HAP-1 (cell line): ENCODE measurements around the gene SEPTIN10.
"Not testable (repeated sequence)": the region's sequence is repeated elsewhere in the genome, so short reads cannot be mapped to it uniquely, and the experiment has no call there.

ENCODE experiments used
- DNase-seq, 2 experiments: peaks; one replicate each; pipeline ENCODE4 v3.0.0-alpha.2; 2016 to 2020; ENCODE audit warnings: low spot score in 2 of 2
- H3K27me3 ChIP-seq: fragments of 250-450 bp; sonication (Bioruptor Pico); 2 replicates; pipeline ENCODE4 v1.5.1; 2020; ENCODE audit warnings: low read depth, mild to moderate bottlenecking, moderate library complexity
- H3K36me3 ChIP-seq: fragments of 250-450 bp; sonication (Bioruptor Pico); replicated peaks from 2 replicates; pipeline ENCODE4 v1.5.1; 2020; ENCODE audit warnings: mild to moderate bottlenecking
- H3K4me1 ChIP-seq: fragments of 250-450 bp; sonication (Bioruptor Pico); 2 replicates; pipeline ENCODE4 v1.5.1; 2020; ENCODE audit warnings: mild to moderate bottlenecking
- H3K4me3 ChIP-seq: fragments of 250-450 bp; sonication (Bioruptor Pico); 2 replicates; pipeline ENCODE4 v1.5.1; 2020; ENCODE audit warnings: mild to moderate bottlenecking, moderate library complexity
- H3K9me3 ChIP-seq: fragments of 250-450 bp; sonication (Bioruptor Pico); 2 replicates; pipeline ENCODE4 v1.5.1; 2020; ENCODE audit warnings: mild to moderate bottlenecking, moderate library complexity
- in situ Hi-C: fragments of 300-500 bp; cut with MboI; formaldehyde crosslinking; loops from 3 replicates; pipeline ENCODE4 v1.14.3; 2020; ENCODE audit warnings: low sequenced_read_pairs, inconsistent platforms, mixed read lengths

SEPTIN10 gene

DNA sequence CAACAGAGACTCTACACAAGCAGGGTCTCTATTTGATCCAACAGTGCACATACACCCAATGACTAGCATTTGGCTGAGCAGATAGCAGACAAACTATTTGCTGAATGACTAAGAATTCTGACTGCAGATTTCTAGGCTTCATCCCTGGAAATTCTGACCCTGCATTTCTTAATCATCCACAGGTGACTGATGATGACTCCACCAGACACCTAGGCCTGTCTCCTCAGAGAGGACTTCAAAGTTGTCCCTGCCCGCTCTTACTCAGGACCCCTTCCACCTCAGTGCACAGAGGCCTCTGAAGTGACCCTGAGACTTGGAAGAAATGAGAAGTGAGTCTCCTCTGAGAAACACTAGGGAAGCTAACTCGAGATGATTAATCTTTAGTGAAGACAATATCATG, 51.3 kb downstream of the SEPTIN10 start:
- in situ Hi-C loops, result no loop called here

DNA sequence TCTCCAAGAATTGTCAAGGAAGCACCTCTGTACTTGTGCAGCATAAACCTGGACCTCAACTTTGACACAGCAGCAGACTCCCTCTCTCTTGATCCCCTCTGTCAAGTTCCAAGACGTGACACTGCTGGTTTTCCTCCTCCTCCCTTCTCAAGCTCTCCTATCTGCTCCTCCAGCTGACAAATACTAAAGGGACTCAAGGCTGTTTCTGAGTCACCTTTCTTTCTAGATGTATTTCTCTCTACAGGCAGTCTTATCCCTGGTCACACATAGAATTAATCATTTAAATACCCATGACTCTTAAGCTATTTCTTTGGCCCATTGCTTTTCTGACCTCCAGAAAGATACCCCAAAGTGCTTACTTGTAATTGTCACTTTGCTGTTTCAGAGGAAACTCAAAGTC, 53.5 kb downstream of the SEPTIN10 start:
- Histone ChIP-seq H3K36me3 (peaks cover 16% of the 10 kb centered on the region; the same call in 1 of the 2 replicates), H3K27me3 (no peaks in the 10 kb centered on the region), H3K4me1 (no peaks in the 10 kb centered on the region), H3K4me3 (no peak overlapping the region), H3K9me3 (no peaks in the 10 kb centered on the region; the same call in 1 of the 2 replicates)
- no peak for DNase-seq
- in situ Hi-C loops, result no loop called here

More for the DNA sequence above, 51.3 kb downstream of the SEPTIN10 start:
- Histone ChIP-seq H3K4me3 (no peak overlapping the region), H3K36me3 (peaks cover 19% of the 10 kb centered on the region), H3K27me3 (no peaks in the 10 kb centered on the region), H3K4me1 (no peaks in the 10 kb centered on the region), H3K9me3 (no peaks in the 10 kb centered on the region)
- DNase-seq, result no peak

GRCh38 chr2:109558076-109558882, 55.5 kb downstream of the SEPTIN10 start:
- no peaks in the 10 kb centered on the region; the same call in 1 of the 2 replicates for H3K9me3 ChIP-seq
- DNase-seq, result no peak
- in situ Hi-C loops, result no loop called here
- no peaks in the 10 kb centered on the region for H3K27me3 ChIP-seq
- H3K4me1 ChIP-seq, result no peaks in the 10 kb centered on the region
- H3K4me3 ChIP-seq, result no peak overlapping the region
- peaks cover 6% of the 10 kb centered on the region; the same call in 1 of the 2 replicates for H3K36me3 ChIP-seq

DNA sequence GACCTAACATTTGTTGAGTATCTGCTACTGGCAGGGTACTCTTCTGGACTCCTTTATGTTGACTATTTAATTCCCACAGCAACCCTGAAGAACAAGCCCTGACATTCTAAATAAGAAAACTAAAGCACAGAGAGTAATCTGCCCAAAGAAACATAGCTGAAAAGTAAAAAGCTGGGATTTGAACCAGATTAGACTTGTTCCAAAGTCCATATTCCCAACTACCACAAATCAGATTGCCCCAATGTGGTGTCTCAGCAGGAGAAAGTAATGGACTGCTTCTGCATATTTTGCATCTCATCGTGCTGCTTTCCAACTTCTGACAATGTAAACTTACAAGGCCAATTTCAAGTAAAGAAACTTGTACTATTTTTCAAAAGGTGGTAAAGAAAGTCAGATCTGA, 56.5 kb downstream of the SEPTIN10 start:
- in situ Hi-C loops, result no loop called here
- no peak for DNase-seq
- Histone ChIP-seq H3K9me3 (no peaks in the 10 kb centered on the region; the same call in 1 of the 2 replicates), H3K36me3 (peaks cover 10% of the 10 kb centered on the region), H3K4me3 (no peak overlapping the region), H3K4me1 (no peaks in the 10 kb centered on the region), H3K27me3 (no peaks in the 10 kb centered on the region)

DNA sequence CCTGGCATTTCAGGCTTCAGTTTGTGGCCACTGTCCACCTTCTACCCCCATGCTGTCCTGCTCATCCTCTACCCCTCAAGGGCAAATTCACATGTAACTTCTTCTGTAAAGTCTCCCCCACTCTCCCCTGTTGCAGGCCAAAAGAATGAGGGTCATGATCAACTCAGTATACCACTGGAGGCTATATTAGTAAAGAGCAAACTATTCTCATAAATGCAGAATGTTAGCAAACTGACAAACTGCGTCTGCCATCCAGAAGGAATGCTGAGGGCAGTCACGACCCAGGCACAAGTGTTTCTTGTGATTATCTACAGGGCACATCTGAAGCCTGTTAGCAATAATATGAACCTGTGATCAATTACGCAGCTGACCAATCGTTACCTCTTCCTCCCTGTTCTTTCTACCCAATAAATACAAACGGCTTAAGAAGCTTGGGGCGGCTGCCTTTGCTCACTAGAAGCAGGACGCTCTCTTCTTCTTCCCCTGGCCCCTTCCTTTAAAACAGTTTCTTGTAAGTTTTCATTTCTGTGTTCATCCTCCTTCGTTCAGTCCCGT, 58.3 kb downstream of the SEPTIN10 start:
- Histone ChIP-seq H3K4me3 (no peak overlapping the region), H3K27me3 (no peaks in the 10 kb centered on the region), H3K4me1 (no peaks in the 10 kb centered on the region), H3K36me3 (peaks cover 11% of the 10 kb centered on the region), H3K9me3 (no peaks in the 10 kb centered on the region; the same call in 1 of the 2 replicates)
- in situ Hi-C loops, result no loop called here
- no peak for DNase-seq

DNA sequence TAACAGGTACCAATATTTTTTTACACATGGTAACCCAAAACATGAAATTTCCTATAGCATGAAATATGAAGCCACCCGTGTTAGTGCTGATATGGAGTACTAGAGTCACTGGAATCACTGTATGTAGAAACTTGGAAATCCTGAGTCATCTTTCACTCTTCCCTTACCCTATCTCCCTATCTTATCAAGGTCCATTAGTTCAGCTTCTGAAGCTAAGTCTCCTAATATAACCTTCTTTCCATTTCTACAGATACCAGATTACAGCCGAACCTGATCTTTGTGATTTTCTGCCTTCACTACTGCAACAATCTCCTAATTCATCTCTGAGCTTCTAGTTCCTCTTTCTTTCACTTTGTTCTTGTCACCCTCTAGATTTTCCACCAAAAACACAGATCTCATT, 59.0 kb downstream of the SEPTIN10 start:
- Histone ChIP-seq H3K9me3 (no peaks in the 10 kb centered on the region; the same call in 1 of the 2 replicates), H3K4me1 (no peaks in the 10 kb centered on the region), H3K4me3 (no peak overlapping the region), H3K27me3 (no peaks in the 10 kb centered on the region), H3K36me3 (peaks cover 11% of the 10 kb centered on the region)
- in situ Hi-C loops, result no loop called here
- no peak for DNase-seq

DNA sequence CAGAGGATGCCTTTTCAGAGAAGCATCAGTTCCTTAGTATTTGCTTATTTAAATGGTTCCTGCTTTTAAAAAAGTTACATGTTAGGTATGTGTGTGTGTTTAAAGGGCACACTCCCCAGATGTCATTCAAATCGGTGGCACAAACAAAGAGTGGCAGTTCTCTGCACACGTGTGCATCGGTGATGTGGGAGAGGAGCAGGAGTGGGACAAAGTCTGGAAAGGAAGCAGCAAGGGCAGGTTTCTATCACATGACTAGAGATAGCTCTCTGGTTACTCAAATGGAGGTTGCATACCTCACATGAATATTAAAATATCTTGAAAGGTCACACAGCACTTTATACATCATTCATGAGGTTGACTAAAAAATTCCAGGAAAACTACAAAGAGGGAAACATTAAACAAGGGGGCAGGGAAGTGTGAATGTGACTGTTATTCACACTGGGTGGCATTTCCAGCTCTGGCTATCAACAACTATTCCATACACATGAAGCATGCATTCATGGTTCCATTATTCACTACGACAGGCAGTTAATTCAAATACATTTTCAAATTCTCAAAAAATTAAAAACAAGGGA, 64.7 kb downstream of the SEPTIN10 start:
- no peak for DNase-seq
- peaks cover 13% of the 10 kb centered on the region for H3K36me3 ChIP-seq
- no peaks in the 10 kb centered on the region for H3K27me3 ChIP-seq
- H3K4me1 ChIP-seq, result no peaks in the 10 kb centered on the region
- in situ Hi-C loops, result no loop called here
- H3K4me3 ChIP-seq, result no peak overlapping the region
- no peaks in the 10 kb centered on the region for H3K9me3 ChIP-seq

GRCh38 chr2:109547280-109547679, 66.5 kb downstream of the SEPTIN10 start:
- peaks cover 7% of the 10 kb centered on the region for H3K36me3 ChIP-seq
- no peaks in the 10 kb centered on the region for H3K27me3 ChIP-seq
- H3K4me3 ChIP-seq, result no peak overlapping the region
- no peaks in the 10 kb centered on the region for H3K9me3 ChIP-seq
- no peaks in the 10 kb centered on the region for H3K4me1 ChIP-seq
- in situ Hi-C loops, result no loop called here
- no peak for DNase-seq

DNA sequence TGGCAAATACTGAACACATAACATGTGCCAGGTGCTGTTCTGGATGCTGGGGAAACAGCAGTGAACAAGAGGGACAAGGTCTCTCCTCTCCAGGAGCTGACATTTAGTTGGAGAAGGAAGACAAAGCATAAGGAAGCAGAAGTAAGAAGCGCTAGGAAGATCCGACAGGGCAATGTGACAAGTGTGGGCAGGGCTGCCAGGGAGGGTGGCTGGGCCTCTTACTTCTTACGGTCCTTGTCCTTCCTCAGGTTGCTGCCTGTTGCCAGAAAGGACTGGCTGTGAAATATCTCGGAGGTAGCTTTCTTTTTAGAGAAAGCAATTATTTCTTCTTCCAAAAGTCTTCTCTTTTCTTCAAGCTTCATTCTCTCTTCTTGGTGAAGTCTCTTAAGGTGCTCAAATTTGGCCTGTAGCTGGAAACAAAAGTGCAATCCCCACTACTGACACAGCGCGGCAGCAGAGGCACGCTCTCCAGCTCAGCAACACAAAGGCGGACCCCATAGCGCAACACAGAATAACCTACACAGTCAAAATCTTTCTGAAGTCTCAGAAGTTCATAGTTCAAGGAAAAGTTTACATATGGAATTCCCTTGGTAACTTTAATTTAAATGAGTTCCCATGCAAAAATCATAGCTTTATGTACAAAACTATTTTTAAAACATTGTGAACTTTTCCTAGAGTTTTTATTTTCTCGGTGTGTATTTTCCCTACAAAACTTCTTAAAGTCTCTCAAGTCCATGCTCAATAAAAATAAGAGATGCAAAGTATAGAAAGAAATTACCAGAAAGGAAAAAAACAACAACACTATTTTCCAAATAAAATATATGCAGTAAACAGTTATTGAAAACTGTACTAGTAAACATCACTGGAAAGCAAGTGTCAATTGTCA, 67.7 kb downstream of the SEPTIN10 start:
- no peaks in the 10 kb centered on the region for H3K27me3 ChIP-seq
- H3K9me3 ChIP-seq, result no peaks in the 10 kb centered on the region
- in situ Hi-C loops, result no loop called here
- H3K4me1 ChIP-seq, result no peaks in the 10 kb centered on the region
- peaks cover 7% of the 10 kb centered on the region for H3K36me3 ChIP-seq
- H3K4me3 ChIP-seq, result no peak overlapping the region
- DNase-seq, result peak; percentile 45 to 80

- H3K9me3 ChIP-seq, result no peaks in the 10 kb centered on the region
- in situ Hi-C loops, result no loop called here
These were observed 71.4 kb downstream of the SEPTIN10 start for GRCh38 chr2:109542384-109542783.

DNA sequence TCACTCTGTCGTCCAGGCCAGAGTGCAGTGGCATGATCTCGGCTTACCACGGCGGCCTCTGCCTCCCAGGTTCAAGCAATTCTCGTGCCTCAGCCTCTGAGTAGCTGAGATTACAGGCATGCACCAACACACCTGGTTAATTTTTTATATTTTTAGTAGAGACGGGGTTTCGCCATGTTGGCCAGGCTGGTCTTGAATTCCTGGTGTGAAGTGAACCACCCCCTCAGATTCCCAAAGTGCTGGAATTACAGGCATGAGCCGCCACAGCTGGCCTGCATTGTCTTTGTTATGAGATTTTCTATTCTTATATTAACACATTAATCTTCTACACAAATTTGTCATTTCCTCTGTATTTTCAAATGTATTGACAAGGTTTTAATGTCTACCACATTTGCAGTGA, 75.2 kb downstream of the SEPTIN10 start:
- no peak for DNase-seq
- H3K4me3 ChIP-seq, result no peak overlapping the region
- 0 out of 2 replicates have a peak, but pooled peaks cover 2% of the 10 kb centered on the region for H3K27me3 ChIP-seq
- H3K36me3 ChIP-seq, result no peaks in the 10 kb centered on the region
- in situ Hi-C loops, result no loop called here
- H3K9me3 ChIP-seq, result no peaks in the 10 kb centered on the region
- H3K4me1 ChIP-seq, result no peaks in the 10 kb centered on the region

More at GRCh38 chr2:109542384-109542783, 71.4 kb downstream of the SEPTIN10 start:
- 0 out of 2 replicates have a peak, but pooled peaks cover 2% of the 10 kb centered on the region for H3K27me3 ChIP-seq
- H3K36me3 ChIP-seq, result peaks cover 7% of the 10 kb centered on the region
- H3K4me3 ChIP-seq, result no peak overlapping the region
- H3K4me1 ChIP-seq, result no peaks in the 10 kb centered on the region
- no peak for DNase-seq

DNA sequence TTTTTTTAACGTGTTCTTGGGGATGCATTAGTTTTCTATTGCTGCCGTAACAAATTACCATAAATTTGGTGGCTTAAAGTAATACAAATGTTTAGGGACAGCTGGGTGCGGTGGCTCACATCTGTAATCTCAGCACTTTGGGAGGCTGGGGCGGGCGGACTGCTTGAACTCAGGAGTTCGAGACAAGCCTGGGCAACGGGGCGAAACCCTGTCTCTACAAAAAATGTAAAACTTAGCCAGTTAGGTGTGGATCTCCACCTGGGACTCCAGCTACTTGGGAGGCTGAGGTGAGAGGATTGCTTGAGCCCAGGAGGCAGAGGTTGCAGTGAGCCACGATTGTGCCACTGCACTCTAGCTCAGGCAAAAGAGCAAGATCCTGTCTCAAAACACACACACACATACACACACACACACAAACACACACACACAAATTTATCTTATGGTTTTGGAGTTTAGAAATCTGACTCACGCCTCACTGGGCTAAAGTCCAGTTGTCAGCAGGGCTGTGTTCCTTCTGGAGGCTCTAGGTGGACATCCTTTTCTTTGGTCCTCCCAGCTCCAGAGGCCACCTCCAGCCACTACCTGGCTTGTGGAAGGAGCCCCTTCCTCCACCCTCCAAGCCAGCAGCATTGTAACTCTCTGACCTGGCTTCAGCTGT, 76.1 kb downstream of the SEPTIN10 start:
- Histone ChIP-seq H3K27me3 (0 out of 2 replicates have a peak, but pooled peaks cover 2% of the 10 kb centered on the region), H3K36me3 (no peaks in the 10 kb centered on the region), H3K4me1 (no peaks in the 10 kb centered on the region), H3K9me3 (no peaks in the 10 kb centered on the region), H3K4me3 (no peak overlapping the region)
- no peak for DNase-seq
- in situ Hi-C loops, result no loop called here

- H3K36me3 ChIP-seq, H3K4me3 ChIP-seq, H3K4me1 ChIP-seq, DNase-seq, H3K27me3 ChIP-seq, H3K9me3 ChIP-seq, in situ Hi-C loops: not testable (repeated sequence)
These were observed 77.2 kb downstream of the SEPTIN10 start for GRCh38 chr2:109536556-109536955.
